Subcutaneous adipose tissue (tissue), 4 donors: Measurements from ENCODE around the gene WDR91. TPM values are rescaled to one million over a fixed set of nuclear protein-coding genes. Genes with fewer than 3 reads are reported as not detected.

Source experiments
- total RNA-seq, 4 donors: library from RNA; depleted of rRNA; stranded (reverse); fragments of >200 nt; gene quantifications; one replicate each; pipeline ENCODE4 v1.1.0, GENCODE V29; 2016
- TF ChIP-seq, protein P1 (sequence below): fragments of 450-650 bp; IDR thresholded peaks from one replicate; pipeline ENCODE4 v1.5.1; 2016; ENCODE audit warnings: low read depth, mild to moderate bottlenecking, control low read depth, antibody characterized with exemption, moderate library complexity

WDR91 gene
- total RNA-seq, 4 donors from 2014 or later, result 11.3 to 30.2 (median 24.1) TPM

DNA sequence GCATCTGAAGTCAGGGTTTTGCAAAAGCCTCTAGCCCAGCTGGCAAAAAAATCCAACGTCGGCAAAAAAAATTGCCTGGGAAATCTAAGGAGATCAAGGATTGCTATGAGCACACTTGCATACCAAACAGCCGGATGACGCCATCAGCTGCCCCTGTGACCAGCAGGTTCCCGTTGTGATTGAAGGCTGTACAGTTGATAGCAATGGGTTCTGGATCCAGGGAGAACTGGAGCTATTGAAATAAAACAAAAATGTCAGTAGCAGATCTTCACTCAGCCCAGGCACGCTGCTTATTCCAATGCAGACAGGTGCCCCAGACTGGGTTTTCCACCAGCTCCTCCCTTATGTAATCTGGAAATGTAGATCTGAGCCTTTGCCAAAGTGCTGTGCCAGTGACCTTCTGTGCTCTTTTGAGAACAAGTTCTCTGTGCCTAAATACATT, 22.1 kb downstream of the WDR91 start:
- TF ChIP-seq, protein P1, sequence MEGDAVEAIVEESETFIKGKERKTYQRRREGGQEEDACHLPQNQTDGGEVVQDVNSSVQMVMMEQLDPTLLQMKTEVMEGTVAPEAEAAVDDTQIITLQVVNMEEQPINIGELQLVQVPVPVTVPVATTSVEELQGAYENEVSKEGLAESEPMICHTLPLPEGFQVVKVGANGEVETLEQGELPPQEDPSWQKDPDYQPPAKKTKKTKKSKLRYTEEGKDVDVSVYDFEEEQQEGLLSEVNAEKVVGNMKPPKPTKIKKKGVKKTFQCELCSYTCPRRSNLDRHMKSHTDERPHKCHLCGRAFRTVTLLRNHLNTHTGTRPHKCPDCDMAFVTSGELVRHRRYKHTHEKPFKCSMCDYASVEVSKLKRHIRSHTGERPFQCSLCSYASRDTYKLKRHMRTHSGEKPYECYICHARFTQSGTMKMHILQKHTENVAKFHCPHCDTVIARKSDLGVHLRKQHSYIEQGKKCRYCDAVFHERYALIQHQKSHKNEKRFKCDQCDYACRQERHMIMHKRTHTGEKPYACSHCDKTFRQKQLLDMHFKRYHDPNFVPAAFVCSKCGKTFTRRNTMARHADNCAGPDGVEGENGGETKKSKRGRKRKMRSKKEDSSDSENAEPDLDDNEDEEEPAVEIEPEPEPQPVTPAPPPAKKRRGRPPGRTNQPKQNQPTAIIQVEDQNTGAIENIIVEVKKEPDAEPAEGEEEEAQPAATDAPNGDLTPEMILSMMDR, result no peak

DNA sequence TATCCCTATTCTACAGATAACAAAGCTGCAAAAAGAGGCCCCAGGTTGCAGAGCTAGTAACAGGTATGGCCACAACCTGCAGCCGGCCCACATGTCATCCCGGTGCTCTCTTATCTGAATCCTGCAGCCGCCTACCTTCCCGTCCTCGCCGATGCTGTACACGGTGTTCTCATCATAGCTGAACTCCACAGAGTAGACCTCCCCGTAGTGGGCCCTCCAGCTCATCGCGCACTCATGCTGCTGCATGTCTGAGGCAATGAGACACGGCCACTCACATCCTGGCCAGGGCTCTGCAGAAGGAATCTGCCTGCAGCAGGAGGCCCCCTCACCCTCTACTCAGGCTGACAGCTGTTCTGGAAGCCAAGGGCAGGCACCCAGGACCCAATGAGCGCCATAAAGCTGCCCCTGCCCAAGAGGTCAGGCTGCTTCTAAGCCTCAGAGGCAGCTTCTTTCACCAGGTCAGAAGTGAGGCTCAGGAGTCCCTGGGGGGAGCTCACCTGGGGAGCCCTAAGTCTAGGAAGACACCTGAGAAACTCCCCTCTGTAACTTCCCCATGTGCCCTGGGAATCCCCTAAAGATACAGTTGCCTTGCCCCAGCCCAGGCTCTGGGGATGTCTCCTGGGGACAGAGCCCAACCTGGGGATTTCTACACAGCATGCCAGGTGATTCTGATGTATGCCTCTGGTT, 22.9 kb downstream of the WDR91 start:
- TF ChIP-seq, protein P1, result no peak

DNA sequence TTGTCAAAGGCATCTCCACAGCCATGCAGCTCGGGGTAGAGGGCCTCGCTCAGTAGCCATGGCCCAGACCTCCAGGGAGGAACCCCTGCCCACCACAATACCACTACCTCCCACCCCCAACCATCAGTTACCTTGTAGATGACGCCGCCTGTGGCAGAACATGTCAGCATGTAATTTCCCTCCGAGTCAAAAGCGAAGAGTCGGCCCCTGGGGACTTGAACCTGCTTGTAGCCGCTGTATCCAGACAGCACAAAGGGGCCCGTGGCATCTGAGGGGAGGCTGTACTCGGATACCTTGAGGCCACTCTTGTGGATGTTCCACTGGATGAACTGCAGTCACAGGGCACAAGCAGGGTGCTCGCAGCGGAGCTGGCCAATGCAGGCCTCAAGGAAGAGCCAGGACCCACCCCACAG, 24.5 kb downstream of the WDR91 start:
- TF ChIP-seq, protein P1, result no peak

DNA sequence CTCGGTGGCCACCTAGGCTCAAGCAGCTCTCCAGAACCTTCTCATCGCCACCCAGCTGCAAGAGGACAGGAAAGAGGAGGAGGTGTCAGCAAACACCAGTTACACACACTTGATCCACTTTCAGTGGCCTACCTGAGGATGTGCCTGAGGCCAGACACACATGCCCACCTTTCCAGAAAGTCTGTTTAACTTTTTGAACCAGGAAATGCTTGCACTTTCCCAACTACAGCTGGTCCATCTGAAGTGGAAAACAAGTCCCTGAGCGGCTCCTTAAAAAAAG, 25.1 kb downstream of the WDR91 start:
- TF ChIP-seq, protein P1, result no peak

DNA sequence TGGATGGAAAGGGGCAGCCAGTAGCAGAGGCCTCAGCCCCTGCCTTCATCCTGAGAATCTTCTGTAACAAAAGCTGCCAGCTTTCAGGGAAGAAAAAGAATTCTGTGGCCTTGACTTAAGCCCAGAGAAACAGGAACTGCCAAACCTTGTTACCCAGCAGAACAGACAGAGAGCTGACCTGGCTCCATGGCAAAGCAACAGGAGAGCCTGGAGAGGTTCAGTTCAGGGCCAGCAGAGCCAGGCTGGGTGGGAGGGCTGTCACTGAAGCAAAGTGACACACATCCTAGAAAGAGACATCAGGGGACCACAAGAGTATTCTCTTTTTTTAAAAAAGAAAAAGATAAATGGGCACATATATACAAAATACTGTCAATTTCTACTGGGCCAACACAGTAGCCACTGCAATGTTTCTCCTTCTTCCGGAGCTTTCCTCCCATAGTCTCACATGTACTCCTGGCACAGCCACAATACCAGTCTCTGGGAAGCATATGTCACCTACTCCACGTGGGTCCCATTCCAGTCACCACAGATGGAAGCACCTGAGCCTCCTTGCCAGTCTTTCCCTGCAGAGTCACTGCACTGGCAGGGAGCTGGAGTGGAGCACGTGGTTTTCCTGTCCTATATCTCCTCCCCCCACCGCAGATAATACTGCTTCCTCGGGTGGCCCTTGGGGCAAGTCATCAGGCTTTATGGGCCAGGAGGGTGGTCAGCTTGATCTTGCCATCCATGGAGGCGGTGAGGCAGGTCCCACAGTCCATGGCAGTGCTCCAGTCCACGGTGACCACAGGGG, 25.7 kb downstream of the WDR91 start:
- TF ChIP-seq, protein P1, result no peak

DNA sequence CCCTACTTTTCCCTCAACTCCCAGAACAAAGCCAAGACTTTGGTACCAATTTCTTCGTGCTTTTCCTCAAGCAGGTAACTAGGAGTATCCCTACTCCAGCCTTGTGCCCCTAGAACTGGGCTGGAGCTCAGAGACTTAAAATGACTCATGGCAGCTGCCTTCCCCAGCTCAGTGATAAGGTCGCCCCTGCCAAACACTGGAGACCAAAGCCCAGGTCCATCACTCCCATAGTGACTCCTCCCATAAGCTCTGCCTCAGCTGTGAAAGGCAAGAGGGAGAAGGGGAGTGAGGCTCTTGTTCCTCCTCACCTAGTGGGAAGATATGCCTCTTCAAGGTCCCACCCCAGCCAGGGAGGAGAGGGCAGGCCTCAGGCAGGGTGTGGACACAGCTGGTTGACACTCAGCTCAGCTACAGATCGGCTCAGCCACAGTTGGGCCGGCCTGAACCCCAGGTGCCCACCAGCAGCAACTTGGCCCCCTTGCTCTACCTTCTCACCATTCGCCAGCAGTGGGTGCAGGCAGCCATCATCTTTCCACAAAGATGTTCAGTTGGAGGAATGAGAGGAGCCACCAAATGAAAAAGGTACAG, 27.0 kb downstream of the WDR91 start:
- TF ChIP-seq, protein P1, result no peak

DNA sequence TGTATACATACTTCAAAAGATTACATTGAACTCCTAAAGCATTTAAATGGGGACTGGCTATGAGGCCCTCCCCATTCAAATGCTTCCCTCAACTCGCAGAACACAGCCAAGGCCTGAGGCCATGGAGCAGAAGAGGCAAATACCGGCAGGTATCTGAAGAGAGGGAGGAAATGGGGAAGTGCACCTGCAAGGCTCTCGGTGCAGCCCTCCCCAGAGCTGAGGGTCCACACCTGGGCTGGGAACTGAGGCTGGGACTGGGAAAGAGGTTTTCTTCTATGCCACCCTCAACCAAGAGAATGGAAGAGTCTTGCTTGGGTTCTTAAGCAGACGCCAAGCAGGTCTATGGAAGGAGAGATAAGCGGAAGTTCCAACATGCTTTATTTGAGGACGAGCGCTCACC, 27.8 kb downstream of the WDR91 start:
- TF ChIP-seq, protein P1, result no peak
